GM11168 (cell line): ENCODE results near the gene LOXHD1.

ENCODE experiments used
- in situ Hi-C: fragments of 300-500 bp; cut with MboI; formaldehyde crosslinking; loops from one replicate; pipeline ENCODE4 v1.12.0; 2022; ENCODE audit warnings: low sequenced_read_pairs; ENCODE audit not compliant: unreplicated experiment

The LOXHD1 gene

DNA sequence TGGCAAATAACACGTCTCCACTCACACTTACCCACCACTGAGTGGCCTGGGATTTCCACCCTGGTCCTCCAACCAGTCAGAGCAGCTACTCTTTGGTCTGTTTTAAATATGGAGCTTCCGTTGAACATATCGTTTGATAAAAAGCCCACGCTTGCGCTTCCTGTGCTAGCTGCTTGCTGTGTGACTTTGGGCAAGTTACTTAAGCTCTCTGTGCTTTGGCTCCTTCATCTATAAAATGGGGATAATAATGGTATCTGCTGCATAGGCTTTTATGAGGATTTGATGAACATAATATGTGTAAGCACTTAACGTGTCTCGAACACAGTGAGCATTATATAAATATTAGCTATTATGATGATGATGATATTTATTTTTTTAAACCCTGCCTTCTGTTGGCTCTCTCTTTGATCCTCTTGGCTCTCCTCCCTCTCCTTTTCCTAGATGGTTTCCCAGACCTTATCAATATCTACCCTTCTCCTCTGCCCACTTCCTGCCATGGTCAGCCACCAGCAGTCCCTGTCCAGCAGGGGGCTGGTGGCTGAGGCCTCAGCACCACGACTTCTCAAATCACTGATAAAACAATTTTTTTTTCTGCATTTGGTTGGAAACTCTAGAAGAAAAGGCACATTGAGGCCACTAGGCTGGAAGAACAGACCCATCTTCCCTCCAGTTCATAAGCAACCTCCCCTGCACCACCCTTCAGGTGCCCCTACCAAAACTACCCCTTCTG lies 191.9 kb downstream of the LOXHD1 start:
- in situ Hi-C loops = no loop called here

DNA sequence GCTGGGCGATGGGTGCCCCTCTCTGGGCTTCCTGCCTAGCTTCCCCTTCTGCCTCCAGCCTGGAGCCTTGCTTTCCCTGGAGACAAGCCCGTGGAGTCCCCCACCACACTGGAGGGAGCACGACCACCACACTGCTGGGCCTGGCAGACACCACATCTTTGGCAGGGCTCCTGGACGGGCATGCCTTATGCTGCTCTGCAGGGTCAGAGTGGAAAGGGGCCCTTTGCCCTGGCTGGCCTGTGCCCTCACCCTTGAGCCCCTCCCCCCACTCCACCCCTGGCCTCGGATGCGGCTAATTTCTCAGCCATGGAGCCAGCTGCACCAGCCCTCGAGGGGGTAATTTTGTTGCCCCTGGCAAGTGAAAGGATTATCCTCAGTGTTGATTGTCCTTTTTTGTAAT lies 194.5 kb downstream of the LOXHD1 start:
- in situ Hi-C loops = no loop called here

DNA sequence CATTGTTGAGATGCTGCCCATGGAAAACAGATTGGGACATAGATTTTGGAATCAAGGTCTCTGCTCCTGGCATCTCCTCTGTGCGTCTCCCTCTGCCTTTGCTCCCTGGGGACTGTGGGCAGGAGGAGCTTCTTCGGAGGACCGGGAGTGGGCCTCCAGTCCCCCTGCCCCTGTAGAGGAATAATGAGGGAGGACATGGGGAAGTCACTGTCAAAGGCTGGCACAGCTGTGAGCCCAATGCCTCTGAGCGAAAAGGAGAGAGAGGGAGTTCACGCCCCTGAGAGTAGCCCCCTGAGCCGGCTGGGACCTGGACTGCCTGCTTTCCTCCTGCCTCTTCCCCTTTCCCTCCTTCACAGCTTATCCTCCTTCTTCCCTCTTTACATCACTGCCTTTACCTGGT lies 195.0 kb downstream of the LOXHD1 start:
- in situ Hi-C loops = no loop called here

DNA sequence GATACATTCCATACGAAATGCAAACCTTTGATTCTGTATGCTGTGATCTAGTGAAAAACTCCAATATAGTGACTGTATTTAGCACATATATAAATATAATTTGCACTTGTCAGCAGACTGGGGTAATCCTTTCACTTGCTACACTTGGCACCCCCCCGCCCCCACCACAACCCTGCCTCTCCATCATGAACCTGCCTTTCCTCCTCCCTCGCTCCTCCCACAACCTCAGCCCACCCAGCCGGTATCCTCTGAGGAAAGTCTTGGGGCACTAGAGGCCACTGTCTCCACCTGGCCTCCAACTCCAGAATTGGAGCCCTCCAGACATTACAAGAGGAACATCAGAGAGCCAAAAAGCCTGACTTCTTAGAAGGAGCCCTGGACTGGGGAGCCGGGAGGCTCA lies 196.3 kb downstream of the LOXHD1 start:
- in situ Hi-C loops = no loop called here

DNA sequence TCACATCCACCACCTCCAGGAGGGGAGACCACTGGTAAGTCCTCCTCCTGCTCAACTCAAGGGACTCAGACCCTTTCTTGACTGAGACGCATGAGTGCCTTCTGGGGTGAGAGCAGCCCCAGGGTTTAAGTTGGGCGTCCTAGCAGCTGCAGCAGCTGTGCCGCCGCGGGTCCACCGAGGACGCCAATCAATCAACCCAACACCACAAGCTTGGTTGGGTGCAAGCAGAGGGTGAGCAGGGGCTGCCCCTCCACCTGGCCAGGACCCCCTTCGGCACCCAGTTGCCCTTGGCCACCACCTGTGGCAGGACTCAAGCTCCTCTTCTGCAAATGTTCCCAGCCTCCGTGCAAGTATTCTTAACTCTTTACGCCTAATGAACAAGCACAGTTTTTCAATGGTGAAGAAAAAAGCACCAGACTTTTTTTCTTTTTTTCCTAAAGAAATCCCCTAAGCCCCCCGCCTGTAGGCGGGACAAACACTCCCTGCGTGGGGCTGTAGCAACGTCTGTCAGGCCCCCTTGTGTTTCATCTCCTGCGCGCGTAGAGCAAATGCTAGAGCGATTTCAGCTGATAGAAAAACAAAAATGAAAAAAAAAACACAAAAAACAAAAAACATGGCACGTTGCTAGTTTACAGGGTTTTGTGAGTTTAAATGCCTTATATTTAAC lies 197.1 kb downstream of the LOXHD1 start:
- in situ Hi-C loops = no loop called here

DNA sequence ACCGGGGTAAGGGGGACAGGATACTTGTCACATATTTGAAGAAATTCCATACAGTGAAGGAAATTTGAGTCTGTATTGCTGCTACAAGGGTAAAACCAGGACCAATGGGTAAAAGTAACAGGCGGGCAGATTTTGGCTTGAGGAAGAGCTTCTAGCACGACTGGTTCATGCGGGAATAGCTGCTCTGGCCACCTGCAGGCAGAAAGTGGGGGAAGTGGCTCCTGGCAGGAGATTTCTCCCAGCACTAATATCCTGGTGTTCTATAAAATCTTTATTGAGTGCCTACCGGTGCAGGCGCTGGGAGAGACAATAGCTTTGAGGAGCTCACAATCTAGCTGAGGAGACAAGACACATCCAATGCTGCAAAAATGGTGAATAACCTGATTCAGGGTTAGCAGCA lies 198.5 kb downstream of the LOXHD1 start:
- in situ Hi-C loops = no loop called here

DNA sequence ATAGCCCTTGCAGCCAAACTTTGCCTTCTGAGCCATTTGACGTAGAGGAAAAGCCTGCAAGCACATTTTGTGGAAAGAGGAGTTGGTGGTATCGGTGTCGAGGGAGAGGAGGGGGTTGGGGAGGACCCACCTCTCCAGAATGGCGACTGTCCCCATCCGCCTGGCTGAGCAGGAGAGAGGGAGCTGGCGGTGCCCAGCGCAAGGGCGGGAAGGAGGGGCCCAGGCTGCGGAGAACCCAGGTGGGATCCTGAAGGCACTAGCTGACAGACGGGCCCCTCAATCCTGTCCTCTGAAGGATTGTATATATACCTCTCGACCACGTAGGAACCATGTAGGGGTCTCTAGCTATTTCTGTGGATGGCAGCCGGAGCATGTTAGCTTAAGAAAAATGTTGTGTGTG lies 200.3 kb downstream of the LOXHD1 start:
- in situ Hi-C loops = no loop called here

DNA sequence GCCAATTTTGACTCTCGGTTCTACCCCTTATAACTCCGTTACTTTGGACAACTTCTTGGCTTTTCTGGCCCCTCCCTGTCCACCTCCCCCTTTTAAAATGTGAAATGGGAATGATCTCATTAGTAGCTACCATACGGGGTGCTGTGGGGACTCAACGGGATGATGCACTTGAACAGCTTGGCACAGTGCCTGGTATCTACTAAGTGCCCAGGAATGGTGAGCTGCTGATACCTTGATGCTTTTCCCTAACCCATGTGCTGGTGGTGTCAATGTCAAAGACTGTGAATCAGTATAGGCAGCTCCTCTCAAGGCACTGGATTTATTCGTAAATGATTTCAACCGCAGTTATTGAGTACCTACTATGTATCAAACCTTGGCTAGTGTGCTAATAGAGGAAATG lies 204.2 kb downstream of the LOXHD1 start:
- in situ Hi-C loops = no loop called here

DNA sequence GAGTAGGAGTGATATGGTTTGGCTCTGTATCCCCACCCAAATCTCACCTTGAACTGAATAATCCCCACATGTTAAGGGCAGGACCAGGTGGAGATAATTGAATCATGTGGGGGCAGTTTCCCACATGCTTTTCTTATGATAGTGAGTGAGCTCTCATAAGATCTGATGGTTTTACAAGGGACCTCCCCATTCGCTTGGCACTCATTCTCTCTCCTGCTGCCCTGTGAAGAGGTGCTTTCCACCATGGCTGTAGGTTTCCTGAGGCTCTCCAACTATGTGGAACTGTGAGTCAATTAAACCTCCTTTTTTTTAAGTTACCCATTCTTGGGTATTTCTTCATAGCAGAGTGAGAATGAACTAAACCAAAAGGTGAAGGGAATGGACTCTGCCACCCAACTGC lies 207.5 kb downstream of the LOXHD1 start:
- in situ Hi-C loops = no loop called here

DNA sequence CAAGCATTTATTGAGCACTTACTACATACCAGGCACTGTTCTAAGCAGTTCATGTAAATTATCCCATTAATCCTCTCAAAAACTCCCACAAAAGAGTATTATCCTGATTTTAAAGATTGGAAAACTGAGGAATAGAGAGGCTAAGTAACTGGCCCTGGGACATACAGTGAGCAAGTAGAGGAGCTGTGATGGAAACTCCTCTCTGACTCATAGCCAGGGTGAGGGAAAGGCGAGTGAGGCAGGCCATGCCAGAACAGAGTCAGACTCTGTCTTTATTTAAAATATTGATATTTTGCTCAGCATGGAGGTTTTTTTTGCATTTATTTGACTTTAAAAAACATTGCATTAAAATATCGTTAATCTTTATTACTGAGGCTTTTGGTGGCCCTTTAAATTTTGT lies 208.0 kb downstream of the LOXHD1 start:
- in situ Hi-C loops = no loop called here

DNA sequence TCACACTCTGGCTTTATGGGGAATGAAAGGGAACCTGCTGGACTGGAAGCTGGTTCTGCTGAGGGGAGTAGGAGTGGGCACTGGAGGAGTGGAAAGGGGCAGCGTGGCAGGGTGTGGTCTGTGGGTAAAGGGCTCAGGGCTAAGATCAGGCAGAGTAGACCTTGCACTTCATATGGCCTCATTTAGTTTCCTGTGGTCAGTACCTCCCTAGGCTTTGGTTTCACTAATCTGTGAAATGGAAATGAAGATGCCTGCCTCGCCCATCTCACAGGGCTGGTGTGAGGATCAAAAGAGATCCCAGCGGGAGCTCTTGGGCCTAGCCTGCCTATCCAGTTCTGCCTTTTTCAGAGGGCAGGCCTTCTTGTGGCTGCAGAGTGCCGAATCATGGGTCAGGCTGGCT lies 208.7 kb downstream of the LOXHD1 start:
- in situ Hi-C loops = no loop called here

DNA sequence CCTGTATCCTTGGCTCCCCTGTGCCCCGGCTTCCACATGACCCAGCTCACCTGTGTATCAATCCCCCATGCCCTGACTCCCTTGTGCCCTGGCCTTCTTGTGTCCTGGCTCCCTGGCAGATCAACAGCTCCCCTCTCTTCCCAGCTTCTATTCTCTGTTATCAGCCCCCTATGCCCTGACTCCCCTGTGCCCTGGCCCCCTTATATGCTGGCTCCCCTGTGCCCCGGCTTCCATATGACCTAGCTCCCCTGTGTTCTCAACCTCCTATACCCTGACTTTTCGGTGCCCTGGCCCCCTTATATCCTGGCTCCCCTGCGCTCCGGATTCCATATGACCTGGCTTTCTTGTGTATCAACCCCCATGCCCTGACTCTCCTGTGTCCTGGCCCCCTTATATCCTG lies 209.2 kb downstream of the LOXHD1 start:
- in situ Hi-C loops = no loop called here

DNA sequence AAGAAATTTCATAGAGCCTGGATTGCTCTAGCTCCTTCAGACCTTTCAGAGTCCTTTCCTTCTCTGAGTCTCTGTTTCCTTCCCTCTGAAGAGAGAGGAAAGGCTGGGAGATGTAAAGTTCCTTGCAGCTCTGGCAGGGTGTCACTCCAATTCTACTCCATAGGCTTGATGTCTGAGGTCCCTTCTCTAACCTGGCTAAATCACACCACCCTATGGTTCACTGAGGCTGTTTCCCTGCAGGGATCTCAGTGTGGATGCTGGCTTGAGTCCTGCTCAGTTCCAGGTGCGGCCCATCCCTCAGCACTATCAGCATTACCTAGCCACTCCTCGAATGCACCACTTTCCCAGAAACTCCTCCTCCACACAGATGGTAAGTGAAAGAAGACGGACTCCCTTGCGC lies 209.7 kb downstream of the LOXHD1 start:
- in situ Hi-C loops = no loop called here

DNA sequence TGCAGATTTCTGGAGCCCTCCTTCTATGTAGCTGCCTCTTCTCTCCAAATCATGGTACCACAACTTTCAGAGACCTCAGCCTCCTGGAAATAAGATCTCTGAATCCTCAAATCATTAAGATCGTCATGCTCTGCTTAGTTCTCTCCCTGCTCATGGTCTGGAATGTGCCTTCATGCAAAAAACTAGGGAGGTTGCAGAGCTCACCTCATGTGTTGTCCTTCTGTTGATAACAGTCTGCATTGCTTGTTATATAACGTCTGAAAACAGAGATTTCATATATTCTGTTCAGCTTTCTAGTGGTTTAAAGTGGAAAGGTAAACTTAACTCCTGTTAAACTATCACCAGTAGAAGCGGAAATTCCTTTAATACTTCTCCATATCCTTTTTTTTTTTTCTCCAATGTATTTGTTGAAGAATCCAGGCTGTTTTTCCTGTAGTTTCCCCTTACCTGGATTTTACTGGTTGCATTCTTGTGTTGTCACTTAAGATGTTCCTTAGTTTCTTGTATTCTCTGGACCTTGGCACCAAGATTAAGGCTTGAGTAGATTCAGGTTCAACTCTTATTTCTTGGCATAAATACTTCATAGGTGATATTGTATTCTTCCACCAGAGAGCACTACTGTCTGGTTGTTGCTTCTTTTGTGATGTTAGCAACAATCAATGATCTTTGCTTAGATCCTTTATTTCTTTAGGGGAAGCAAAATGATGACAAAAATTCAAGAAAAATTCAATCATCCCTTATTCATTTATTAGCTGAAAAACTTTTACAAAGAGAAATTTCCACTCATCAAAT lies 211.3 kb downstream of the LOXHD1 start:
- in situ Hi-C loops = no loop called here

DNA sequence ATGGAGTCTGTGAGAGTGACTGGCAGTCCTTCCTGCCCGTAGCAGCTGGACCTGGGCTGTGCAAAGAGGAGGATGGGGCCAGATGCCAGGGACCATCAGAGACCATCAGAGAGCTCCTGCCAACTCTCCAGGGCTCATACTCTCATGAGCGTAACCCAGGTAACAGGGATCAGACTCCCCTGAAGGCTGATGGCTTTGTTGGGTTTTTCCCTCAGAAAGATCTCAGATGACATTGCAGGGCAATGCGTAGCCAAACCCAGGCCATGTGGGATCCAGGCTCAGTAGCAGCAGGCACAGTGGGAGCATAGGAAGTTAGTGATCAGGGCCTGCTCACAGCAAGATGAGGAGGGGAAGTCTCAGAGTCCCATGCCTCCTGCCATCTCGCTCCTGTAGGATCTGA lies 218.0 kb downstream of the LOXHD1 start:
- in situ Hi-C loops = no loop called here

DNA sequence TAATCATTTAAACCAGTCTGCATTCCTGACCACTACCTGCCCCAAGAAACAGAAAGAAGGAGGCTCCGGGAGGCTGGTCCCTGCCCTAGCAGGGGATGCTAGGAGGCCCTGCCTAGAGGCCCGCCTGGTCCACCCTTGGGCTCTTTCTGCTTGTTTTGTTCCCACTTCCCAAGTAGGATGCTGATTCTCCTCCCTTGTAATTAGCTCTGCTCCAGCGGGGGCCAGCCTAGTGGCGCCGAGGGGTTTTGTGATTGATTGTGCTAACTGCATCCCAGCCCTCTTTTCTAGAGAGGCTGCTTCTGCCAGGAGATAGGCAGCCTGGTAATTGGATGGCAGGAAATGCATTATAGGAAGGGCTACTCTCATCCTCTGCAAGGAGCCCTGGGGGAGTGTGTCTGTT lies 220.0 kb downstream of the LOXHD1 start:
- in situ Hi-C loops = no loop called here

DNA sequence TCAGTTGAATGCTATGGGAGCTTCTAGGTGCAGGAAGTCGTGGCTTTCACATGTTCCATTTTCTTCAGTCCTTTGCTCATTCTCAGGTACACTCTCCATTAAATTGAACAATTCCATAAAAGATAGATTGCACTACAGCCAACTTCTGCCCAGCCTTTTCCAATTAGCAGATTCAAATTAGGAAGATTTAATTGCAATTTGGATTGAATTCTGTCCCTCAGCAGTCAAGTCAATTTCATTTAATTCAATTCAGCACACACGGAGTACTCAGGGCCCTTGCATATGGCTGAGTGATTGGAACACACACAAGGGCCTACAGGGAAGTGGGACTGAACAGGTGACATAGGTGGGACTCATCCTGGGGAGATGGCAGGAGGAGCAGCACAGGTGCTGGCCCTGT lies 220.4 kb downstream of the LOXHD1 start:
- in situ Hi-C loops = no loop called here

DNA sequence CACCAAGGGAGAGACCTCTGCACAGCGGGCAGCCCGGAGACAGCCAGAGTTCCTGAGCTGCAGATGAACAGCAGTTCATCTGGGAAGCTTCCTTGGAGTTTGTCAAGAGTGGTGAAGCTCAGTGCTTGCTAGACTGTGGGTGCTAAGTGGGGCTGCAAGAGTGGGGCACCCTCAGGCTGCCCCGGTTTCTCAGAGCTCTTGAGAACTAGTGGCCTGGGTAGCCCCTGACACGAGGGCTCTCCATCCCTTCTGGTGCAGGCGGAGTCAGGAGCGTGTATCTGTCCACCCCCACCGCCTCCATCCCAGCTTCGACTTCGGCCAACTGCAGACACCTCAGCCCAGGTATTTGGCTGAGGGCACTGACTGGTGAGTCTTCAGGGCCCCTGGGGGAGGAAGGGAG lies 222.0 kb downstream of the LOXHD1 start:
- in situ Hi-C loops = no loop called here

DNA sequence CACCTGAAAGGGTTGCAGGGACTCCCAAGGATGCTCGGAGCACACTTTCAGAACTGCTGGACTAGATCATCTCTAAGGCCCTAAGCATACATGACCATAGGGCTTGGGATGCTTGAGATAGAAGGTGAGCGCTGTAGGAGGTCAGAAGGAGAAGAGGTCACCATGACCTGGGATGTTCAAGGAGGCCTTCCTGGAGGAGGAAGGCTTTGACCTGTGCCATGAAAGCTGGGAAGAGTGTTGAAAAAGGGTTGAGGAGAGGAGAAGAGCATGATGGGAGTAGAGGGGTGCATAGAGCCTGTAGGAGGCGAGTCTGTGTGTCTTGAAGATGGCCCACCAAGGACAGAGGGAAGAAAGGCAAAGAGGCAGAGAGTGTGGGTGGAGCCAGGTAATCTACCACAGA lies 222.4 kb downstream of the LOXHD1 start:
- in situ Hi-C loops = no loop called here

DNA sequence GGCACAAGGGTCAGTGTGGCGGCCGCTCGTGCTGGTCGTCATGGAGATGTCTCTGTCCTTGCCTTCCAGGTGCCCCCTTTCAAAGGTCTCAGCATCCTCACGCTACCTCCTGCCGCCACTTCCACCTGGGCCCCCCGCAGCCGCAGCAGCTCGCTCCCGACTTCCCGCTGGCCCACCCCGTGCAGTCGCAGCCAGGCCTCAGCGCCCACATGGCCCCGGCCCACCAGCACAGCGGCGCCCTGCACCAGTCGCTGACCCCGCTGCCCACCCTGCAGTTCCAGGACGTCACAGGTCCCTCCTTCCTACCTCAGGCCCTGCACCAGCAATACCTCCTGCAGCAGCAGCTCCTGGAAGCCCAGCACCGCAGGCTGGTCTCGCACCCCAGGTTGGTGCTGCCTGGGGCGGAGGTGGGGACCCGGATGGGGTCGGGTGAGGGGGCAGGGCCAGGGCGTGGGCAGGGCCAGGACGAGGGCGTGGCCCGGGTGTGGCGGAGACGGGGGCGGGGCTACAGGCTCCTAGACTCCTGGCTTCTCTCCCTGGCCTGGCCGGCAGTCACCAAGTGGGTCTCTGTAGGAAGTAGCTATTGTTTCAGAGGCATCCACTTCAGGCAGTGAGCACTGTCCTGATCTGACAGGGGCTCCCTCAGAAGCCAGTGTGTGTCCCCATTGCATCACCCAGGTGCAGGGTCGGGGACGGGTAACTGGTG lies 223.7 kb downstream of the LOXHD1 start:
- in situ Hi-C loops = no loop called here
